DOHH2 (cell line): ENCODE results near the gene PARP4.

Experiments used
- H3F3A ChIP-seq: fragments of 200-600 bp; sonication (generic), shearing (Covaris generic); 2 replicates; pipeline ENCODE4 v1.6.0; 2016; ENCODE audit warnings: antibody characterized with exemption, mild to moderate bottlenecking; ENCODE audit not compliant: control insufficient read depth, insufficient read depth
- H3K27ac ChIP-seq: fragments of 200-600 bp; sonication (generic); 2 replicates; pipeline ENCODE4 v1.5.1; 2014; ENCODE audit warnings: low read depth, mild to moderate bottlenecking, low read length, moderate library complexity
- H3K27me3 ChIP-seq: fragments of 200-600 bp; sonication (generic); 2 replicates; pipeline ENCODE4 v1.6.1; 2014; ENCODE audit warnings: mild to moderate bottlenecking, low read length, mixed read lengths; ENCODE audit not compliant: control insufficient read depth
- H3K36me3 ChIP-seq: fragments of 200-600 bp; sonication (generic); 2 replicates; pipeline ENCODE4 v1.6.1; 2014; ENCODE audit warnings: mild to moderate bottlenecking, low read length, moderate library complexity, mixed read lengths; ENCODE audit not compliant: control insufficient read depth
- H3K4me1 ChIP-seq: fragments of 200-600 bp; sonication (generic); 2 replicates; pipeline ENCODE4 v1.6.1; 2014; ENCODE audit warnings: mild to moderate bottlenecking, low read length, mixed read lengths; ENCODE audit not compliant: control insufficient read depth
- H3K4me2 ChIP-seq: fragments of 200-600 bp; sonication (generic); 2 replicates; pipeline ENCODE4 v1.6.0; 2014; ENCODE audit warnings: mild to moderate bottlenecking, low read length, moderate library complexity
- H3K4me3 ChIP-seq: fragments of 200-600 bp; sonication (generic); 2 replicates; pipeline ENCODE4 v1.5.1; 2014; ENCODE audit warnings: mild to moderate bottlenecking, low read length, mixed read lengths
- H3K79me2 ChIP-seq: fragments of 200-600 bp; sonication (generic); 2 replicates; pipeline ENCODE4 v1.6.1; 2014; ENCODE audit warnings: mild to moderate bottlenecking, low read length, mixed read lengths; ENCODE audit not compliant: control insufficient read depth
- H3K9me2 ChIP-seq: fragments of 200-600 bp; sonication (generic); replicated peaks from 2 replicates; pipeline ENCODE4 v1.6.1; 2014; ENCODE audit warnings: mild to moderate bottlenecking, low read length, mixed read lengths; ENCODE audit not compliant: control insufficient read depth
- H3K9me3 ChIP-seq: fragments of 200-600 bp; sonication (generic); 2 replicates; pipeline ENCODE4 v1.6.1; 2014; ENCODE audit warnings: antibody characterized with exemption, low read length, mixed read lengths; ENCODE audit not compliant: control insufficient read depth, insufficient read depth
- H4K20me1 ChIP-seq: fragments of 200-600 bp; sonication (generic); 2 replicates; pipeline ENCODE4 v1.6.0; 2014; ENCODE audit warnings: low read depth, mild to moderate bottlenecking, antibody characterized with exemption, low read length, moderate library complexity; ENCODE audit not compliant: control insufficient read depth, insufficient read depth
- EZH2phosphoT487 ChIP-seq: fragments of 200-600 bp; sonication (generic); IDR thresholded peaks from 2 replicates; pipeline ENCODE4 v1.6.1; 2017; ENCODE audit warnings: borderline replicate concordance, mild to moderate bottlenecking, antibody characterized with exemption, low read length, moderate library complexity, mixed read lengths
- TF ChIP-seq, protein P1 (sequence below): fragments of 200-600 bp; sonication (generic); IDR thresholded peaks from one replicate; pipeline ENCODE4 v1.5.1; 2014; ENCODE audit warnings: antibody characterized with exemption, mild to moderate bottlenecking, low read depth, low read length; ENCODE audit not compliant: poor library complexity, severe bottlenecking

Gene PARP4

GRCh38 chr13:24505756-24506155 lies 6.8 kb downstream of the PARP4 start:
- Histone ChIP-seq H3K4me1 (peaks cover 4% of the 10 kb centered on the region), H3K4me3 (no peak overlapping the region), H3K79me2 (peaks cover 57% of the 10 kb centered on the region), H3K4me2 (no peak overlapping the region), H3K9me3 (no peaks in the 10 kb centered on the region), H3K36me3 (peaks cover 20% of the 10 kb centered on the region), H3K27me3 (no peaks in the 10 kb centered on the region), H3F3A (no peaks in the 10 kb centered on the region), H3K9me2 (no peaks in the 10 kb centered on the region), H4K20me1 (no peaks in the 10 kb centered on the region; the same call in 1 of the 2 replicates), H3K27ac (no peak overlapping the region)
- TF ChIP-seq, protein P1, sequence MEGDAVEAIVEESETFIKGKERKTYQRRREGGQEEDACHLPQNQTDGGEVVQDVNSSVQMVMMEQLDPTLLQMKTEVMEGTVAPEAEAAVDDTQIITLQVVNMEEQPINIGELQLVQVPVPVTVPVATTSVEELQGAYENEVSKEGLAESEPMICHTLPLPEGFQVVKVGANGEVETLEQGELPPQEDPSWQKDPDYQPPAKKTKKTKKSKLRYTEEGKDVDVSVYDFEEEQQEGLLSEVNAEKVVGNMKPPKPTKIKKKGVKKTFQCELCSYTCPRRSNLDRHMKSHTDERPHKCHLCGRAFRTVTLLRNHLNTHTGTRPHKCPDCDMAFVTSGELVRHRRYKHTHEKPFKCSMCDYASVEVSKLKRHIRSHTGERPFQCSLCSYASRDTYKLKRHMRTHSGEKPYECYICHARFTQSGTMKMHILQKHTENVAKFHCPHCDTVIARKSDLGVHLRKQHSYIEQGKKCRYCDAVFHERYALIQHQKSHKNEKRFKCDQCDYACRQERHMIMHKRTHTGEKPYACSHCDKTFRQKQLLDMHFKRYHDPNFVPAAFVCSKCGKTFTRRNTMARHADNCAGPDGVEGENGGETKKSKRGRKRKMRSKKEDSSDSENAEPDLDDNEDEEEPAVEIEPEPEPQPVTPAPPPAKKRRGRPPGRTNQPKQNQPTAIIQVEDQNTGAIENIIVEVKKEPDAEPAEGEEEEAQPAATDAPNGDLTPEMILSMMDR, result no peak
- no peak for TF ChIP-seq EZH2phosphoT487

DNA sequence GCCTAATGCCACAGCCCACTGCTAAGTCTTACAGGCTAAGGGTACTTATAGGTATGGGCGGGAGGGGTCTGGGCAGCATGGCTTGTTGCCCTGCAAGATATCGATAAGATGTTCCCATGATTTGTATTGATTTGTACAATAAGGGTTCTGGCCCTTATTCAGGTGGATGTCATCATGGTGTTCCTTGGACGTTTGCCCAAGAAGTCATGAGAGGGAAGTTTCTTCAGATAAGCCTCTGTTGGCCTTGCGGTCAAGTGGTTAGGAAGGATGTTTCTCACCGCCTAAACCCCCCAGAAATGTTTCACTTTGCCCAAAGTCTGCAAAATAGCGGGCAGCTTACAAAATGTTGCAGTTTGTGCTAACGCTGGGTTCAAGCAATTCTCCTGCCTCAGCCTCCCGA lies 7.3 kb downstream of the PARP4 start:
- Histone ChIP-seq H3K4me1 (no peaks in the 10 kb centered on the region), H3K9me3 (no peaks in the 10 kb centered on the region), H3K4me2 (no peak overlapping the region), H3K79me2 (peaks cover 52% of the 10 kb centered on the region), H3K4me3 (no peak overlapping the region), H4K20me1 (no peaks in the 10 kb centered on the region), H3K9me2 (no peaks in the 10 kb centered on the region), H3F3A (no peaks in the 10 kb centered on the region), H3K36me3 (peaks cover 22% of the 10 kb centered on the region), H3K27me3 (no peaks in the 10 kb centered on the region), H3K27ac (no peak overlapping the region)
- TF ChIP-seq, protein P1, result no peak
- TF ChIP-seq EZH2phosphoT487, result no peak

GRCh38 chr13:24503379-24503696 lies 9.2 kb downstream of the PARP4 start:
- Histone ChIP-seq H4K20me1 (no peaks in the 10 kb centered on the region), H3K27me3 (no peaks in the 10 kb centered on the region), H3K4me3 (no peak overlapping the region), H3K27ac (no peak overlapping the region), H3K9me2 (no peaks in the 10 kb centered on the region), H3K9me3 (no peaks in the 10 kb centered on the region), H3K4me1 (no peaks in the 10 kb centered on the region), H3F3A (no peaks in the 10 kb centered on the region), H3K36me3 (peaks cover 17% of the 10 kb centered on the region), H3K79me2 (peaks cover 34% of the 10 kb centered on the region), H3K4me2 (no peak overlapping the region)
- TF ChIP-seq, protein P1, result no peak
- TF ChIP-seq EZH2phosphoT487, result no peak
